Trophoblast cell (in vitro differentiated cells and primary cell): ENCODE data around the gene ST7.

Experiments used
- DNase-seq, 2 donors: peaks; one replicate each; pipeline ENCODE4 v3.0.0-alpha.2; 2016
- H2AFZ ChIP-seq: 2 replicates; pipeline ENCODE4 v1.6.1; 2013; ENCODE audit warnings: low read length, moderate library complexity, mild to moderate bottlenecking; ENCODE audit not compliant: insufficient read depth, poor library complexity
- H2AK5ac ChIP-seq: 2 replicates; pipeline ENCODE4 v1.6.1; 2013; ENCODE audit warnings: mild to moderate bottlenecking, low read length
- H2BK120ac ChIP-seq: 2 replicates; pipeline ENCODE4 v1.6.1; 2013; ENCODE audit warnings: low read length, mild to moderate bottlenecking, moderate library complexity; ENCODE audit not compliant: insufficient read depth, poor library complexity
- H2BK12ac ChIP-seq: 2 replicates; pipeline ENCODE4 v1.6.1; 2013; ENCODE audit warnings: mild to moderate bottlenecking, low read length, moderate library complexity
- H2BK5ac ChIP-seq: 2 replicates; pipeline ENCODE4 v1.6.1; 2013; ENCODE audit warnings: low read length, low read depth, moderate library complexity, mild to moderate bottlenecking; ENCODE audit not compliant: poor library complexity
- H3K14ac ChIP-seq: 2 replicates; pipeline ENCODE4 v1.6.1; 2013; ENCODE audit warnings: mild to moderate bottlenecking, low read length
- H3K18ac ChIP-seq: 2 replicates; pipeline ENCODE4 v1.6.1; 2013; ENCODE audit warnings: mild to moderate bottlenecking, low read length
- H3K23ac ChIP-seq: 2 replicates; pipeline ENCODE4 v1.6.1; 2013; ENCODE audit warnings: low read length
- H3K27ac ChIP-seq: 2 replicates; pipeline ENCODE4 v1.5.1; 2013; ENCODE audit warnings: low read depth, mild to moderate bottlenecking, inconsistent platforms, low read length, moderate library complexity
- H3K27me3 ChIP-seq: 2 replicates; pipeline ENCODE4 v1.6.1; 2013; ENCODE audit warnings: inconsistent platforms, mild to moderate bottlenecking, low read length, moderate library complexity; ENCODE audit not compliant: insufficient read depth
- H3K36me3 ChIP-seq, 2 experiments: 1 replicate in 1 of 2; 2 replicates in 1 of 2; pipeline ENCODE4 v1.6.1; 2013; ENCODE audit warnings: low read length in 2 of 2, mild to moderate bottlenecking in 2 of 2, moderate library complexity in 1 of 2; ENCODE audit not compliant: insufficient read depth in 2 of 2, control insufficient read depth in 1 of 2
- H3K4ac ChIP-seq: 2 replicates; pipeline ENCODE4 v1.6.1; 2013; ENCODE audit warnings: low read depth, mild to moderate bottlenecking, low read length, moderate library complexity
- H3K4me1 ChIP-seq, 2 experiments: 1 replicate in 1 of 2; 2 replicates in 1 of 2; pipeline ENCODE4 v1.6.1; 2013; ENCODE audit warnings: low read length in 2 of 2, mild to moderate bottlenecking in 2 of 2, moderate library complexity in 1 of 2; ENCODE audit not compliant: insufficient read depth in 2 of 2, control insufficient read depth in 1 of 2
- H3K4me2 ChIP-seq: 2 replicates; pipeline ENCODE4 v1.6.1; 2013; ENCODE audit warnings: inconsistent platforms, mild to moderate bottlenecking, low read length, moderate library complexity
- H3K4me3 ChIP-seq: 2 replicates; pipeline ENCODE4 v1.5.1; 2013; ENCODE audit warnings: mild to moderate bottlenecking, low read depth, low read length, inconsistent platforms
- H3K79me1 ChIP-seq: one replicate; pipeline ENCODE4 v1.6.1; 2013; ENCODE audit warnings: low read length
- H3K79me2 ChIP-seq: 2 replicates; pipeline ENCODE4 v1.6.1; 2013; ENCODE audit warnings: low read length, mild to moderate bottlenecking; ENCODE audit not compliant: control insufficient read depth, insufficient read depth, poor library complexity
- H3K9ac ChIP-seq: 2 replicates; pipeline ENCODE4 v1.6.1; 2013; ENCODE audit warnings: mild to moderate bottlenecking, low read length
- H3K9me3 ChIP-seq: 2 replicates; pipeline ENCODE4 v1.6.1; 2013; ENCODE audit warnings: low read depth, mild to moderate bottlenecking, control low read depth, inconsistent platforms, low read length; ENCODE audit not compliant: insufficient read depth
- H4K12ac ChIP-seq: 2 replicates; pipeline ENCODE4 v1.6.1; 2013; ENCODE audit warnings: low read depth, mild to moderate bottlenecking, low read length, moderate library complexity
- H4K8ac ChIP-seq: 2 replicates; pipeline ENCODE4 v1.6.1; 2013; ENCODE audit warnings: low read depth, mild to moderate bottlenecking, low read length, moderate library complexity
- H4K91ac ChIP-seq: one replicate; pipeline ENCODE4 v1.6.1; 2013; ENCODE audit warnings: low read depth, mild to moderate bottlenecking, low read length, moderate library complexity
- WGBS: extraction: QIAGEN DNeasy Blood & Tissue Kit; methylation state at CpG from one replicate; pipeline ENCODE4 v1.1.7; 2013; ENCODE audit warnings: missing lambda C conversion rate; ENCODE audit not compliant: insufficient read length, insufficient coverage; ENCODE audit errors: extremely low coverage; 5-methylcytosine and 5-hydroxymethylcytosine counted together

ST7 gene

DNA sequence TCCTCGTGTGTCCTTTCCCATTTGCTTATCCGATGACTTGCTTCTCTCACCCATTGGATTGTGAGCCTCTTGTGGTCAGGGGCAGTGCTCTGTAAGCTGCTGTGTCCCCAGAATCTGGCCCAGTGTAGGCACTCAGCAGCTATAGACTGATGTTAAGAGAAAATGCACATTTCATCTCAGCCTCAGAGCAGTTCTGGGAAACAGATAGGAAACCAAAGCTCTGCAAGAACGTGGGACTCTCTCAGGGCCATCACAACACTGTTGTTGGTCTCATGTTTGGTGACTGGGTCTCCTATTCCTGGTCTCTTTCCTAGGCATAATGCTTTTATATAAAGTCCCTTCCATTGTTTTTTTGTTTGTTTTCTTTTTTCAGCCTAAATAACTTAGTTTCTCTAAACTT is 141.2 kb downstream of the ST7 start:
- no peak overlapping the region for H4K91ac ChIP-seq
- peaks cover 2% of the 10 kb centered on the region in 2 experiments for H3K4me1 ChIP-seq
- H2AK5ac ChIP-seq, result no peak overlapping the region
- no peaks in the 10 kb centered on the region for H3K27me3 ChIP-seq
- no peak overlapping the region for H3K4me2 ChIP-seq
- H3K27ac ChIP-seq, result no peak overlapping the region
- H4K12ac ChIP-seq, result no peak overlapping the region
- no peak overlapping the region for H3K9ac ChIP-seq
- no CpG with 5 or more reads among the region's 3 CpGs for WGBS
- H3K14ac ChIP-seq, result no peak overlapping the region
- H3K23ac ChIP-seq, result no peak overlapping the region
- H4K8ac ChIP-seq, result no peak overlapping the region
- no peaks in the 10 kb centered on the region for H3K9me3 ChIP-seq
- H2BK12ac ChIP-seq, result no peak overlapping the region
- H2BK5ac ChIP-seq, result no peak overlapping the region
- no peaks in the 10 kb centered on the region for H3K79me1 ChIP-seq
- no peak overlapping the region for H3K18ac ChIP-seq
- no peak overlapping the region for H3K4ac ChIP-seq
- no peaks in the 10 kb centered on the region for H3K79me2 ChIP-seq
- no peak overlapping the region for H2AFZ ChIP-seq
- DNase-seq, result no peak
- no peak overlapping the region for H2BK120ac ChIP-seq
- no peak overlapping the region for H3K4me3 ChIP-seq
- no peaks in the 10 kb centered on the region for H3K36me3 ChIP-seq

GRCh38 chr7:117095055-117095454 is 141.8 kb downstream of the ST7 start:
- H3K27me3 ChIP-seq, result no peaks in the 10 kb centered on the region
- no peak overlapping the region for H2BK120ac ChIP-seq
- no peak overlapping the region for H2AFZ ChIP-seq
- WGBS, result no CpG with 5 or more reads among the region's 5 CpGs
- H3K14ac ChIP-seq, result no peak overlapping the region
- no peak overlapping the region for H4K12ac ChIP-seq
- H3K36me3 ChIP-seq, result no peaks in the 10 kb centered on the region
- H3K79me1 ChIP-seq, result no peaks in the 10 kb centered on the region
- no peak overlapping the region for H4K8ac ChIP-seq
- no peak overlapping the region for H2BK5ac ChIP-seq
- H3K4me2 ChIP-seq, result no peak overlapping the region
- H3K4ac ChIP-seq, result no peak overlapping the region
- H3K79me2 ChIP-seq, result no peaks in the 10 kb centered on the region
- no peak overlapping the region for H3K18ac ChIP-seq
- no peak overlapping the region for H3K27ac ChIP-seq
- H3K4me3 ChIP-seq, result no peak overlapping the region
- peaks cover 2% of the 10 kb centered on the region in 2 experiments for H3K4me1 ChIP-seq
- H3K23ac ChIP-seq, result no peak overlapping the region
- H4K91ac ChIP-seq, result no peak overlapping the region
- no peak overlapping the region for H2BK12ac ChIP-seq
- H2AK5ac ChIP-seq, result no peak overlapping the region
- H3K9me3 ChIP-seq, result no peaks in the 10 kb centered on the region
- H3K9ac ChIP-seq, result no peak overlapping the region
- DNase-seq, result peak; percentile 74 to 76

DNA sequence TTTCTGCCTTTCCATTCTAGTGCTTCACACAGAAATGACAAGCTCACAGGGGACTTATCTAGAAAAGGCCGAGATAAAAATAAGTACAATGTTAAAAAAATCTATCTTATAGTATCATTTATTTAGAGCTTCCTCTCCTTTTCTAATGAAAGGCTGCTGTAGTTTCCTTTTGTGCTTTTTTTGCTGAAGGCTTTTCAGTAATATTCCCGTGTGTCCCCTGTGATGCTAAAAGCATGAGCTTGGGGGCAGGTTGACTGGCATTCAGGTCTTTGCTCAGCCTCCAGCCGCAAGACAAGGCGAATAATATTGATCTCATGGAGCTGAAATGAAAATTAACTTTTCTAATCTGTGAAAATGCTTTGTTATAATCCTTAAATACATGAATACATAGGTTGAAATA is 143.0 kb downstream of the ST7 start:
- Histone ChIP-seq H3K4me1 (no peaks in the 10 kb centered on the region), H2BK5ac (no peak overlapping the region), H2AK5ac (no peak overlapping the region), H3K36me3 (no peaks in the 10 kb centered on the region), H2BK12ac (no peak overlapping the region), H3K27me3 (no peaks in the 10 kb centered on the region), H4K8ac (no peak overlapping the region), H3K79me2 (no peaks in the 10 kb centered on the region), H3K14ac (no peak overlapping the region), H3K18ac (no peak overlapping the region), H3K79me1 (no peaks in the 10 kb centered on the region), H2AFZ (no peak overlapping the region), H3K4ac (no peak overlapping the region), H4K91ac (no peak overlapping the region), H2BK120ac (no peak overlapping the region), H3K27ac (no peak overlapping the region), H3K9me3 (no peaks in the 10 kb centered on the region), H3K9ac (no peak overlapping the region), H3K4me2 (no peak overlapping the region), H4K12ac (no peak overlapping the region), H3K4me3 (no peak overlapping the region), H3K23ac (no peak overlapping the region)
- no peak for DNase-seq
- no CpG with 5 or more reads among the region's 4 CpGs for WGBS

- Histone ChIP-seq H3K27ac (no peak overlapping the region), H3K4me1 (no peaks in the 10 kb centered on the region), H2AFZ (no peak overlapping the region), H3K14ac (no peak overlapping the region), H4K8ac (no peak overlapping the region), H2BK120ac (no peak overlapping the region), H3K4me3 (no peak overlapping the region), H3K9ac (no peak overlapping the region), H4K12ac (no peak overlapping the region), H2BK5ac (no peak overlapping the region), H2AK5ac (no peak overlapping the region), H3K79me1 (no peaks in the 10 kb centered on the region), H3K23ac (no peak overlapping the region), H3K79me2 (no peaks in the 10 kb centered on the region), H2BK12ac (no peak overlapping the region), H3K36me3 (no peaks in the 10 kb centered on the region), H4K91ac (no peak overlapping the region), H3K9me3 (no peaks in the 10 kb centered on the region), H3K27me3 (no peaks in the 10 kb centered on the region), H3K4me2 (no peak overlapping the region), H3K18ac (no peak overlapping the region), H3K4ac (no peak overlapping the region)
- no peak for DNase-seq
Observed at GRCh38 chr7:117096942-117097341, 143.6 kb downstream of the ST7 start.
